Measurements from ENCODE around the gene LEF1.
A peak's percentile ranks its signal among the peaks of the same experiment; 100 is the strongest.

Gene LEF1

DNA sequence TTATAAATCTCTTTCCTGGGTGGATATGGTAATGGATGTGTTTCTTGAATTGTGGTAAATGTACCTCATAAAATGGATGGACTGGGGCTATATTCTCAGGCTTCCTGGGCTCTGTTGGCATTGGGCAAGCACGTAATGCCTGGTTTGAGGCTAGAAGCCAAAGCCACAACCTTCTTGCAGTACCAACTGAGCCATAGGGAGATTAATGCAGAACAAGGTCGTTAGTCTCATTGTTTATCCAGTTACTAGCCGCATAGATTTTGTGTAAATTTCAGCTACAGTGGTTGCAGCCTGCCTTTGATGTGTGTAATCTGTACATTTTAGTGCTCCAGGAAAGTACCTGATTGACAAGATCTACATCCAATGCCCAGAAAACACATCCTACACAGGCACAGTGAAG lies 7.2 kb upstream of the LEF1 start:
- DNase-seq (ENCODE audit: low read depth in 3 of 3) = no peak

DNA sequence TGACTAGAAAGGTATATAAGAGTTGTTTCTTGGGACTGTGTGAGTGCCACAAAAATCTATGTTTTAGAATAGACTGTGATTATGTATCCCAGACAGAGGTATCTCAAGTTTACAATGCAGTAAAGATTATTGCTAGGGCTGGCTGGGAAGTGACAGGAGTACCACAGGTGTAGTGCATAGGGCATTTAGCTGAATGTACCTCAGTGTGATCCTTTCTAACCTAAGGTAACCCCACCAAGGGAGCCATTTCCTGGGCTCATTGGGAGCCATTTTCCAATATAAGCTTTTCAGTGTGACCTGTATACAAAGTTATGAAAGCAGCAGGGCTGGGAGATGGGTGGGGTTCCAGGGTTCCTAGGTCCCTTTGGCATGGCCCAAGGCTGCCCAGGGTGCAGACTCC lies 6.1 kb upstream of the LEF1 start:
- no peak for DNase-seq (ENCODE audit: low read depth in 3 of 3)

DNA sequence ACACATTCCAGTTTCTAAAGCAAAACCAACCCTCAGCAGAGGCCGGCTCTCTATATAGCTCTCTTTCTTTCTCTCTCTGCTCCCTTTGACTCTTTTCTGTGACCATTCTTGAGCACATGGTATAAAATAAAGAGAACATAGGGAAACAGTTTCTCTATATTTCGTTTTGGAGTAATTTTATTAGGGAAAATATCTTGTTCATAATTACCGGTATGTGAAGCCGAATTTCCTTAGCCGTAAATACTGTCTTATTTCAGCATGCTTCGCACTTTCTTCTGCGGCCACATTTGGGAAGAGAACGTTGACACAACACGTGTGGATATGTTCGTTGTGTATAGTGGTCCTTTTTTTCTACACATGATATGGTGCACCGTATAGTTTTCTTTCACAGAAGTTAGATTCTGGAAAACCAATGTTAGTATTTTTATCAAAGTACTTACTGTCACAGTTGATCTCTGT lies 4.9 kb upstream of the LEF1 start:
- DNase-seq (ENCODE audit: low read depth in 3 of 3) = no peak

DNA sequence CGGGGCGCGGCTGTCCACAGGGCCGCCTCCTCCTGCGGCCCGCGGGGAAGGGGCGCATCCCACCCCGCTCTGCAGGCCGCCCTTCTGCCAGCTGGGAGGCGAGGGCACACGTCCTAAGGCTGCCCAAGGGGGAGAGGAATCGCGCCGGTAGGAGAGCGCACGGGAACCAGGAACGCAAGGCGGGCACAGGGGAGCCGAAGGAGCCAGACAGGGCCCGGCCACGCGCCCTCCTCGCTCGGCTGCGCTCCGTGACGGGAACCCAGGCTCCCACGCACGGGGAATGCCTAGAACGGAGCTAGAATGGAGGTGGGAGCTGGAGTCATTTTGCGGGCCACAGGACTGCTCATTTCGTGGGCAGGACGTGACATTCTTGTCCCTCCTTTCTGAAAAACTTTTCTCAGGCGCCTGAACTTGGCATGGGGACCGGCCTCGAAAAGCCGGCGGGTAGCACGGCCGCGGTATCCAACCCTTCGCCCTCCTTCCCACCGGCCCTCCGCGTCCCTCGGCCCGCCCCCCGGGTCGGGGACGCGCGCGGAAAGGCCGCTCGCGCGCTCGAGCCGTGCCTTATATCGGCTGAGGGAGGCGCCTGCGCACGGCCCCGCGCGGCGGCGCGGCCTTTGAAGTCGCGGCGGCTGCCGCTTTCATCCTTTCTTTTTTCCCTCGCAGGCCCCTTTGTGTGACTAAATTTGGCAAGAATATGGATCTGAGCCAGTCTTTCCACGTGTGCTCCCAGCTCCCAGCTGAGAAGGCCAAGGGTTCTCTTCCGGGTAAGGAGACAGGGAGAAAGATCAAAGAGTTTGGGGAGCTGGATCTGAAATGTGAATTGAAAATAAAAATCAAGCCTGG lies 4.2 kb upstream of the LEF1 start:
- DNase-seq (ENCODE audit: low read depth in 3 of 3) = peak; percentile 54 to 64 (median 58)

DNA sequence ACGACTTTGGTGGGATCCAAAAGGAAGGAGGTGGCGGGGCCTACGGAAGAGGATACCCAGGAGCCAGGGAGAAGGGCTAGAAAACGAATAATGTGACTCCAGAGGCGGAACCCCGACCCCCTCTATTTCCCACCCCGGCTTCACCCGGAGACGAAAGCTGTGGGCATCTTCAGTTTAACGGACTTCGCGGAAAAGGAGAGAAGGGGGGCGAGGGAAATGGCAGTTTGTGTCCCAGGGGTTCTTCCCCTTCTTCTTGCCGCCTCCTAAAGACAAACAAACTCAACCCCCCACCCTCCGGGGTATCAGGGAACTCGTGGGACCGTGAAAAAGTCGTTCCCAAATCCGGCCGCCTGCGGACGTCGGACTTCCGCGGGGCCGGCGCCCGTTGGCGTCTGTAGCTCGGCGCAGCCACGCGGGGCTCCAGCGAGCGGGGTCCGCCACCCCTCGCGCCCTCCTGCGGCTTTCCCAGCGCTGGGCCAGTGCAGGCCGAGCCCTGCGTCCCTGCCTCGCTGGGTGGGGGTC lies 3.6 kb upstream of the LEF1 start:
- peak in 1 of 3 experiments; percentile 44 for DNase-seq (ENCODE audit: low read depth in 3 of 3)

DNA sequence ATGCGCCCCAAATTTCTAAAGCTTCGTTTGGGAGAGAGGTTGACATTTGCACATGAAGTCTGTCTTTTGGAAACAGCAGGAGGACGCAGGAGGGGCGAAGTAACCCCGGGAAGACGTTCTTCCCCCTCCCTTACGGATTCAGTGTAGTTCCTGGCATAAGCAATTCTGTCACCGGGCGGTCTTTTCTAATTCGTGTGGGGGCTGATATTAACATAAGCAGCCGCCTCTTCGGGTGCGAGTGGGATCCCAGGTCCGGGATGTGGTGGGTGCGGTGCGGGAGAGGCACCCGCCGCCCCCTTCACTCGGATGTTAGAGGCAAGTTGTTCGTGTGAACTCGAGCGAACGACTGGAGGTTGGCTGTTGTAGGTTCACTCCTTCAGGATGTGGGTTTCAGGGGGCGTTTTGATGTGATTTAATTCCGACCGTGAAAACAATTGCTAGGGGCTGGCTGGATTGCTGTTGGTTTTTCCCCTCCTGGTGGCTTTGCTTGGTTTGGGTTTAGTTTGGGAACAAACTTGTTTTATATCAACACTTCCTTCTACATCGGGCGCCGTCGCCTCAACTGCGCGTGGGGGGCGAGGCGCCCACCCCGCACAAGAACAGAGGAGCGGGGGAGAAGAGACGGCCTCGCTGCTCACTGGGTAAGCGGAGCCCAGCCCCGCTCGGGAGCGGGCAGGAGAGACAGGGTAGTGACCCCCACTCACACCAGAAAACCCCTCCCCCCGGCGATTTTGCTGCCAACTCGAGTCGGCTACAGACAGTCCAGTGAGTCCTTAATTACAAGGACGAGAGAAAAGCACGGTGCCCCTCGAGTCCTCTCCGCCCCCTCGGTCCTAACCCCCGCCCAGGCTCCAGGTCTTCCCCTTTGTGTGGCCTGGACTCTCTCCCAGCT lies 2.9 kb upstream of the LEF1 start:
- DNase-seq (ENCODE audit: low read depth in 3 of 3) = peak; percentile 32 to 51 (median 42)

DNA sequence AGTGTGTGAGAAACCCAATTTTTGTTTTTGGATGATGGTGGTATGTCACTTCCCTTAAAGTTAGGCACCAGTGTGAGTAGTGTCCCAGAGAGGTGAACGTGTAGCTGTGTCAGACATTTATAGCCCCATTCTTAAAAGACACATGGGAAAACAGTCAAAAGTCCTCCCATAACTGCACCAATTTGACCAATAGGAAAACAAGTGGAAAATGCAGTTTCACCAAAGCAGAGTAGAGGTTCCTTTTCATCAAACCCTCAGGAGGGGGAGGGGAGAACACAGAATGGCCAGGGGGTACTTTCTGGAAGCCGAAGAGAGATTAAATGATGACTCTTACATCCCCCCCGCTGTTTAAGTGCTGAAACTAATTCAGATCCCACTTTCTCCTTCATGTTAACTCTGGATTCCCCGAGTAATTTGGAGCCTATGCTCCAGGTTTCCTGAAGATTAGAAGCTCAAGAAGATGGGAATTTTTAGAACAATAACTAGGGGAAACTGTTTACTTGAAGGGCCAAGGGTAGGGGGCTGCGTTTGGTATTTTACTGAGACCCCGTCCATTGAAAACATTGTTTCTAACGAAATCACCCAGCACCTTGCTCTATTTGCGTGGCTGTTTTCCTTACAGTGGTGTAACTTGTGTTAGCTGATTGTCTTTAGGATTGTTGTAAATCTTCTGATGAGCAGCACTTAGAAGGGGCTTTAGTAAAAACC lies 2.1 kb upstream of the LEF1 start:
- no peak for DNase-seq (ENCODE audit: low read depth in 3 of 3)

DNA sequence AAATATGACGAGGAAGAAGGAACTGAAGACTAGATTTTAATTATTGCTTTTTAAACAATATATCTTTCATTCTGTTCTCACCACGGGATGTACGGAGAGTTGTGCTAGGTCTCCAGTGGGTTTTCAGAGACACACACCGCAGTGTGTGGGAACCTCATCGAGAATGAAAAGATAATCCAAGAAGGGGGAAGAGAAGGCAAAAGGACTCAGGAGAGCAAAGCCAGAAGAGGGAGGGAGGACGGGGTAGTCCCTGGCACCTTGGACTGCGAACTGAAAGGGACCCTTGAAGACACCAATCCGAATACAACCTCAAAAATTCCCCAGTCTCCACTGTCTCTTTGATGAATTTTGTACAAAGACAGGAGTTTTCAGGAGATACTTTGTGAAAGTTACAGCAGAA lies 932 bp upstream of the LEF1 start:
- no peak for DNase-seq (ENCODE audit: low read depth in 3 of 3)

DNA sequence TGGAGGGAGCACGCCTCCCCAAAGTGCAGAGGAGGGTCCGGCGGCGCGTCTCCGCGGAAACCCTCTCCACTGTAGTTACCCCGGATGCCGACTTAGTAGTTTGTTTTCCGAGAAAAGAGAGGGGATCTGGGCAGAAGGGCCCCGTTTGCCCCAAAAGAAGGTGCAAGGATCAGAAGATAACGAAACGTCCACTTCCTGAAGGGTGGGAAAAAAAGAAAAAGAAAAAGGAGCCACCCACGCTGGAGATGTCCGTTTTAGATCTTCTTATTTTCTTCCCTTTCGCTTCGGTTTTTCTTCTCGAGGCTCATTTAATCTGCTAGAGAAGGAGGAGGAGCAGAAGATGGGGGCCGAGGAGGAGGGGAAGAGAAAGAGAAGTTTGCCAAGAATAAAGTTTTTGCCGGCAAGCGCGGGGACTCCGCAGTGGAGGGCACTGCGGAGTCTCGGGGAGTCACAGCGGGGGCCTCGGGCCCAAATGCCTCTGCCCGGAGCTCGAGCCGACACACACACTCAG lies 517 bp downstream of the LEF1 start:
- DNase-seq (ENCODE audit: low read depth in 3 of 3) = peak in 1 of 3 experiments; percentile 37

DNA sequence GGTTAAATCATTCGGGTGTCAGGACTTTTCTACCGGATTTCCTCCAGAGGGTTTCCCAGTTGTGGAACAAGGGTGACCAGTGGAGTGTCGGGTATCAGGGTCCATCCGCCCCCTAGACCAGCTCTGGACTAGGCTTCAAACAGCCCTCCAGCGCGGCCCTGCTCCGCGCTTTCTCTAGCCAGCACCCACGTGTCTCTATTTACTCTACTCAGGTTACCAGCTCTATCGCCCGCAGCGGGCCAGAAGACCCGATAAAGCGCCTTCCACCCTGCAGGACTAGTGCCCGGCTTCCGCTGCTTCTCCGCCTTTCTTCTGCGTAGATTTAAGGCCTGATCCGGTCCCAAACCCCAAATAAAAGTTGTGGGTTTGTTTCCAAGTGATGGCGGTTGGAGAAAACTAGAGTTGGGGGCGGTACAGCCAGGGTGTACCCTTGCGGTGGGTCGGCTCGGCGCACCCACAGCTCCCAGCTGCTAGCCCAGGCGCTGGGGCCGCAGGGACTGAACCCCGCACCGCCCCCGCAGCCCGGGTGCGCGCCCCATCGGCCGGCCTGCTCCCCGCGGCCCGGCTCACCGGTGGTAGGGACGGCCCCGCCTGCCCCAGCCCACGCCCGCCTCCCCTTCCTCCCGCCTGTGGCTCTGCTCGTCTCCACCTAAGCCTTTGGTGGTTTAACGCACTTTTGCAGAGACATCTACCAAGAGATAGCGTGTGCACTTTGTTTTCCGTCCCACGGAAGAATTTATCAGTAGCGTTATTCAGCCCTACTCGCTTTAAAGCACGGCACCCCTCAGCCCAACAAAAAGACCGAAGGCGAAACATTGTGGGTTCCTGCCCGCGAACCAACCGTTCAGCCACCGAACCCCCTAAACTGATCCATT lies 2.1 kb downstream of the LEF1 start:
- peak; percentile 56 to 65 (median 56) for DNase-seq (ENCODE audit: low read depth in 3 of 3)

DNA sequence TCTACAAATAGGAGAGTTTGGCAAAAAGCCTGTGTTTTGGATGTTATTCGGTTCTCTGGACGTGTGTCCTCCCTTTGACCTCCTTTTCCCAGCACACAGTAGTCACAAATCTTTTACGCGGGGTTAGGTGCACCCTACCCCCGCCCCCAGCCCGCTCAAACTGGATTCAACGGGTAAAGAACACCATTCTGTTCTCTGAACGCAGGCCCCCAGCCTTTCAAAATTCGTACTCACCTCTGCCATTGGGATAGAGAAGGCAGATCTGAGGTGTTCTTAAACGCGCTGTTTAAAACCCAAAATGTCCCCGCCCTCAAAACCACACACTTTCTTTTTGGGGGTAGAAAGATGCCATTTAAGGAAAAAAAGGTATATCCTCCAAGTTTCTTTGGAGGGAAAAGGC lies 2.7 kb downstream of the LEF1 start:
- no peak for DNase-seq (ENCODE audit: low read depth in 3 of 3)

DNA sequence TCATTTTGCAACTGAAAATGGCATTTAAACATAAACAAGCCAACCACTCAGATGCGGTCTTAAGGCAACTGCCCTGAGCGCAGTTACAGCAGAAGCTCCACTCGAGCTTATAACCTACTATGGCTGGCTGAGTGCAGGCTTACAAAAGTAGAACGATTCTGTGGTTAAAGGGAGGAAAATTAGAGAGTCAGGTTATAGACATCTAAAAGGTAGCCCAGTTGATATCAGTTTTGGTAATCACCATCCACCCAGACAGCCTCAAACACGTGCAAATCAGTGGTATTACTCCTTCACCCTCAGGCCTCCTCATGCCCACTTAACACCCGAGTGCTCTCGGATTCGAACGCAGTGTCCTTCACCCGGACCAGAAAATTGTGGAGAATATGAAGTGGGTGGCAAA lies 3.1 kb downstream of the LEF1 start:
- no peak for DNase-seq (ENCODE audit: low read depth in 3 of 3)

DNA sequence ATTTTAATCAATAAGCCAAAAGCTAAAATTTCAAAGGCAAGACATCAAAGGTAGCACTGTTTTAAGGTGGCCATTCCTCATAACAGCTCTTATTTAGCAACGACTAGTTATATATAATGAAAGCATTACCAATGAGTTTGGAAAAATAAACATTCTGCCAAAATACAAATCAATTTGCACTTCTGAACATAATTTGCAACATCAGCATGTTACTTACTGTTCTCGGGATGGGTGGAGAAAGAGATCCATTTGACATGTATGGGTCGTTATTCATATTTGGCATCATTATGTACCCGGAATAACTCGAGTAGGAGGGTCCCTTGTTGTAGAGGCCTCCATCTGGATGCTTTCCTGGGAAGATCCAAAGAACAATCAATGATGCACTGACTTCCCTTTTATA lies 5.4 kb downstream of the LEF1 start:
- no peak for DNase-seq (ENCODE audit: low read depth in 3 of 3)

DNA sequence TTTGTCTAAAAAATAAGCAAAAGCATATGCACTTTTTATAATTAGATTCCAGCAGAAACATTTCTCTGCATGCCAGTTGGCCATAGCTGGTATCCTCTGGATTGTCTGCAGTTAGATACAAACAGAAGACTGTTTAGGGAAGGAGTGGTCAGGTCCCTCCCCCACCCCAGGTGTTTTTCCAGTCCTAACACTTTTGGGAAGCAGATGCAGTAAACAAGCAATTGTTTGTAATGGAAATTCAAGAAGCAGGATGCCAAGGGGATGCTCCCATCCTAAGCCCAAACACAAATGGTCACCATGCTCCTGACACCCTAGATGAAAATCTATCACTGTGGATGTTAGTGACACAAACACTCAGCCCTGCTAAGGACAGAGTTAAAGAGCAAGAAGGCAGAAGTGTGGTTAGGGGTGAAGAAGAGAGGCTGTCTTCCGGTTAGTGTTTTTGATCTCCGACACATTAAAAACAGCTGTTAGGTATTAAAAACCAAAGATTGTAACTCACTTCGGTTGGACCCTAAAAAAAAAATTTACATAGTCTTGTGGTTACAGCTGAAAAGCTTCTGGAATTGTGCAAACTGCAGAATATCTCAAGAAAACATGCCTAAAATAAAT lies 7.9 kb downstream of the LEF1 start:
- DNase-seq (ENCODE audit: low read depth in 3 of 3) = no peak

DNA sequence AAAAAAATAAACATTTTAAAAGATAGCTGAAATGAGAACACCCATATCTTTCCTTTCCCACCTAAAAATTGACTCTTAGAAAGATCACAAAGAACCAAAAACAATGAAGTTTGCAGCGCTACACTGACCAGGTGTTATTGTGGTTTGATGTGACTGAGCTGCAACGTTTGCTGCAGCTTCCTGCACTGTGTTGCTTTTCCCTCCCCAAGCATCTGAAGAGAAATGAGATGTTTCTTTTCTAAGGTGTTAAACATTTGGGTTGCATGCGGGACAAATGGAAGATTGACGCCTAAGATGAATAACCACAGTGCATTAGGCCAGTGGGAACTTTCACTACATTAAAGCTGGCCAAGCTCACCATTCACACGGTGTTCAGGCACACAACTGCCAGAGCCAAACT lies 8.9 kb downstream of the LEF1 start:
- DNase-seq (ENCODE audit: low read depth in 3 of 3) = no peak

DNA sequence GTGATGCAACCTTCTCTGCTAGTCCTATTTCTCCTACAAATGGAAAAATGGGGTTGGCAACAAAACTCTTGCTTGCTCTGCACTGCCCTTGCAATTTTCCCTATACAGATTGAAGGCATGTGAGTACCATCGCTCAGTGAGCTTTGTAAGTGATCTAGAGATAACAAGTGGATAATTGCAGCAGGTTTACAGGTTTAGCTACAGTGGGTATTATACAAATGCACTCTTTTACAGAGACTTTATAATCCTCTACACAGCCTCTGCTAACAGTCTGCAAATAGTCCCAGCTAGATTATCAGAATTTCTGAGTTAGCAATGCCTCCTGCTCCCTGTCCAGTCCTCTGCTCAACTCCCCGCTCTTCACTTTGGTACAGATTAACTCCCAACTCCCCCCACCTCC lies 11.1 kb downstream of the LEF1 start:
- DNase-seq (ENCODE audit: low read depth in 3 of 3) = no peak

DNA sequence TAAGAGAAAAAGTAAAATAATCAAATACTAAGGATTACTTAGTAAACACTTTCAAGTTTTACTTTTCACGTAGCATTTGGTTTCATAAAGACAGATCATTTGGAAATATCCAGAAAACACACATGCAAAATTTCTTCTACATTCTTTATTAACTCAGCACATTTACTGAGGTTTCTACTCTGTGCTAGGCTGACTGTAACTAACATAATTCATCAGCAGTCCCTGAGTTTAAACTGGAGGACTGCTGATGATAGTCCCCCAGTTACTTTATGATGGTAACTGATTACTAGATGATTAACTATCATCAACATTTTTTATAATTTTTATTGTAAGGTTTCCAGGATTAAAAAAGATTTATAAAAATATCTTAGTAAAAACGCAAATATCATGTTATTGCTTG lies 12.3 kb downstream of the LEF1 start:
- no peak for DNase-seq (ENCODE audit: low read depth in 3 of 3)

DNA sequence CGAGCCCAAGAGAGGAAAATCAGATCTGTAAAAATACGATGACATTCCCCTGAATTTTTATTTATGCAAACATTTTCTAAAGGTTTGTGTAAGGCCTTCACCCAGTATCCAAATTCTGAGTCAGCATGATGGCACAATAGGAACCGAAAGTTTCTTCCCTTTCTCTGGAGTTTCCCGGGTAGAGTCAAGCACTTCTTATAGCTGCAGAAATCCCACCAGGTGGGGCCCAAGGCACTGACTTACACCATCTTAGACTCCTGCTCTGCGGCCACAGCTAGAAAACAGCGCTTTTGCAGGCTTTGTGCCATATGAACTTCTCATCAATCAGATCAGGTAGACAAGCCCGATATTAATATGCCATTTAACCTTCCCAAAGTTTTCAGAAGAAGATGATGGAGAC lies 13.4 kb downstream of the LEF1 start:
- no peak for DNase-seq (ENCODE audit: low read depth in 3 of 3)

DNA sequence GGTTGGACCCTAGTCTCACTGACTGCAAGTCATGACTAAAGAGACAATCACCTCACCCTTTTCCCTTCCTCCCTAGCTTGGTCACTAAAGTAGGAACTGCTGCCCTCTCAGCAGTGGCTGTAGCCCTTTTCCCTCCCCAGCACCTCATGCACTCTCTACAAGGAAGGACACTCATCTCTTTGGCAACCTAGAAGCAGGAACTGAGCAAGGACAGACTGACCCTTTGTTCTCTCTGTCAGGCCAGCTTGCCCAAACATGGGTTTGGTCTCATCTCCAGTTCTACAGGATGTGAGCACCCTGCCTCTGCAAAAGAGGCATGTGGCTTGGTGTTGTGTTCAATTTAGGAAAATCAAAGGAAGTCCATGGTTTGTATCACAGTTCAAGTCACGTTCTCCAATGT lies 15.8 kb downstream of the LEF1 start:
- DNase-seq (ENCODE audit: low read depth in 3 of 3) = no peak

Measured in stimulated activated CD4-positive, alpha-beta T cell treated with anti-CD3 and anti-CD28 coated beads, TNF-alpha, amount 100 ng/mL, for 4 hours (primary cell).